ENCODE results near the gene TPM1. TPM values are rescaled to one million over a fixed set of nuclear protein-coding genes. Genes with fewer than 3 reads are reported as not detected.

TPM1 gene
- total RNA-seq, 1 donor from 2014 or later = 255 TPM

DNA sequence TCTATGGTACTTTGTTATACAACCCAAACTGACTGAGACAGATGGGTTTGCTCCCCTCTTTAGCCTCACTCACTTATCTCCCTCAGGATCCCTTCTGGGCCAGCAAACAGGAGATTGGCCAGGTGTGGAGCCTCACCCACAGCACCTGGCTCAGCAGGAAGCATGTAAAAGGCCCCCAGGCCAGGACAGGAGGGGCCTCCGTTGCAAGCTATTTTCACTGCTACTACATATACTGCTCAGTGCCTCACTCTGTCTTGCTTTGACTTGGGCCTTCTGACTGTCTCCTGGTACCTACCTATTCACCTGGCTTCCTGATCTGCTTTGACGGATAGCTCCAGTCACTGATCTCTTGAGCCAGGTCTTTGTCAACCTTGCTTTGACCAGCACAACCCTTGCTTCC lies 20.4 kb upstream of the TPM1 start:
- Mint-ChIP-seq H3K4me3 (ENCODE audit: unreplicated experiment) (no peak overlapping the region), H3K27ac (ENCODE audit: unreplicated experiment) (no peak overlapping the region), H3K36me3 (ENCODE audit: unreplicated experiment) (peaks cover 8% of the 10 kb centered on the region), H3K9me3 (ENCODE audit: unreplicated experiment) (no peaks in the 10 kb centered on the region), H3K27me3 (ENCODE audit: unreplicated experiment) (no peaks in the 10 kb centered on the region), H3K4me1 (ENCODE audit: low read depth, unreplicated experiment) (peaks cover 4% of the 10 kb centered on the region)
- DNase-seq = no peak
- TF ChIP-seq, protein P1, sequence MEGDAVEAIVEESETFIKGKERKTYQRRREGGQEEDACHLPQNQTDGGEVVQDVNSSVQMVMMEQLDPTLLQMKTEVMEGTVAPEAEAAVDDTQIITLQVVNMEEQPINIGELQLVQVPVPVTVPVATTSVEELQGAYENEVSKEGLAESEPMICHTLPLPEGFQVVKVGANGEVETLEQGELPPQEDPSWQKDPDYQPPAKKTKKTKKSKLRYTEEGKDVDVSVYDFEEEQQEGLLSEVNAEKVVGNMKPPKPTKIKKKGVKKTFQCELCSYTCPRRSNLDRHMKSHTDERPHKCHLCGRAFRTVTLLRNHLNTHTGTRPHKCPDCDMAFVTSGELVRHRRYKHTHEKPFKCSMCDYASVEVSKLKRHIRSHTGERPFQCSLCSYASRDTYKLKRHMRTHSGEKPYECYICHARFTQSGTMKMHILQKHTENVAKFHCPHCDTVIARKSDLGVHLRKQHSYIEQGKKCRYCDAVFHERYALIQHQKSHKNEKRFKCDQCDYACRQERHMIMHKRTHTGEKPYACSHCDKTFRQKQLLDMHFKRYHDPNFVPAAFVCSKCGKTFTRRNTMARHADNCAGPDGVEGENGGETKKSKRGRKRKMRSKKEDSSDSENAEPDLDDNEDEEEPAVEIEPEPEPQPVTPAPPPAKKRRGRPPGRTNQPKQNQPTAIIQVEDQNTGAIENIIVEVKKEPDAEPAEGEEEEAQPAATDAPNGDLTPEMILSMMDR (IDR thresholded peaks at IDR 0.05; ENCODE audit: partially characterized antibody, unreplicated experiment) = no peak

DNA sequence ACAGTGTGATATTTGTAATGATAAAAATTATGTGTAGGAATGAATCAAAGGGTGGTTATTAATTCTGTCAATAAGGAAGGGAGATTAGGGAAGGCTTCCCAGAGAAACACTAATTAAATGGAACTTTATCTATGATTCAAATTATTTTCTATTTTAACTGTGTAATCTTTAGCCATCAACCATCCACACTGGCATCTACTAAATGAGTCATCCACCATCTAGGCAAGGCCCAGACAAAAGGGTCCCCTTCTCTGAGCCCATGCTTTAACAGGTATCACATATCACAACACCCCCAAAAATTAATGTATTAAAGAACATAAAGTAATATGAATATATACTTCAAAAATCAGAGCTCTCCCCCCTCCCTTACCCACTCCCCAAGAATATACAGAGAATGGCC lies 19.9 kb upstream of the TPM1 start:
- H3K9me3 Mint-ChIP-seq (ENCODE audit: unreplicated experiment) = no peaks in the 10 kb centered on the region
- no peak overlapping the region for H3K4me3 Mint-ChIP-seq (ENCODE audit: unreplicated experiment)
- DNase-seq = no peak
- H3K27ac Mint-ChIP-seq (ENCODE audit: unreplicated experiment) = no peak overlapping the region
- TF ChIP-seq, protein P1 (IDR thresholded peaks at IDR 0.05; ENCODE audit: partially characterized antibody, unreplicated experiment) = no peak
- peaks cover 4% of the 10 kb centered on the region for H3K4me1 Mint-ChIP-seq (ENCODE audit: low read depth, unreplicated experiment)
- H3K27me3 Mint-ChIP-seq (ENCODE audit: unreplicated experiment) = no peaks in the 10 kb centered on the region
- H3K36me3 Mint-ChIP-seq (ENCODE audit: unreplicated experiment) = peaks cover 8% of the 10 kb centered on the region

DNA sequence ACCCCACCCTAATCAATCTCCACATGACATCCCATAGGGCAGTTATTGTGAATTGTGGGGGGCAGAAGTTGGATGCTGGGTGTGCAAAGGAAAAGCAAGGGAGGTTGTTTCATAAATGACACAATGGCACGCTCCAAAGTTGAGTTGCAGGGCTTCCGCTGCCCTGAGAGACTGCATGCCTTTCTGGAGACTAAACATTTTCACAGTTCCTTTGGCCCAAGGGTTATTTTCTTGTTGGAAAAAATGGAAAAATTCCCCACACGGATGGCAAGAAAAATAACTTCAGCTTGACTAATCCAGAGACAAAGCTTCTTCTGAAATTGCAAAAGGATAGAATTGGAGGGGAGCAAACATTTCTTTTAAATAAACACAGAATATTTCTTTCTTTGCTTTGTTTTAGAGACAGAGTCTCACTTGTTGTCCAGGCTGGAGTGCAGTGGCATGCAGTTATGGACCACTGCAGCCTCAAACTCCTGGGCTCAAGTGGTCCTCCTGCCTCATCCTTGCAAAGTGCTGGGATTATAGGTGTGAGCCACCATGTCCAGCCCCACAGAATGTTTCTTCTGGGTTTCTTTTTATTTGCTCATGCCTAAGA lies 19.1 kb upstream of the TPM1 start:
- DNase-seq = no peak
- Mint-ChIP-seq H3K27me3 (ENCODE audit: unreplicated experiment) (no peaks in the 10 kb centered on the region), H3K4me3 (ENCODE audit: unreplicated experiment) (no peak overlapping the region)

DNA sequence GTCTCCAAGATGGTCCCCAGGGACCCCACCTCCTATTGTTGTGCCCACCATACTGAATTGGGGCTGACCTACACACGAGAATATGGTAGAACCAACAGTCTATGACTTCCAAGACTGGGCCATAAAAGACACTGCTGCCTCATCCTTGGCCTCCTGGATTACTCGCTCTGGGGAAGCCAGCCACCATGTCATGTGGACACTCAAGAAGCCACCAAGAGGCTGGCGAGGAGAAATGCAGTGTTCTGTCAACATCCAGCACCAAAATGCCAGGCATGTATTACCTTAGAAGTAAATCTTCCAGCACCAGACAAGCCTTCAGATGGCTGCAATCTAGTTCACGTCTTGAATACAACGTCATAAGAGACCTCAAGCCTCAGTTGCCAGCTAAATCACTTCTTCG lies 17.1 kb upstream of the TPM1 start:
- no peak overlapping the region for H3K4me3 Mint-ChIP-seq (ENCODE audit: unreplicated experiment)
- no peak for DNase-seq
- H3K4me1 Mint-ChIP-seq (ENCODE audit: low read depth, unreplicated experiment) = peaks cover 4% of the 10 kb centered on the region
- TF ChIP-seq, protein P1 (IDR thresholded peaks at IDR 0.05; ENCODE audit: partially characterized antibody, unreplicated experiment) = no peak
- no peak overlapping the region for H3K27ac Mint-ChIP-seq (ENCODE audit: unreplicated experiment)
- peaks cover 3% of the 10 kb centered on the region for H3K9me3 Mint-ChIP-seq (ENCODE audit: unreplicated experiment)
- peaks cover 4% of the 10 kb centered on the region for H3K36me3 Mint-ChIP-seq (ENCODE audit: unreplicated experiment)
- H3K27me3 Mint-ChIP-seq (ENCODE audit: unreplicated experiment) = no peaks in the 10 kb centered on the region

More for the DNA sequence above, 19.1 kb upstream of the TPM1 start:
- Mint-ChIP-seq H3K36me3 (ENCODE audit: unreplicated experiment) (peaks cover 5% of the 10 kb centered on the region), H3K4me1 (ENCODE audit: low read depth, unreplicated experiment) (peaks cover 4% of the 10 kb centered on the region), H3K9me3 (ENCODE audit: unreplicated experiment) (peaks cover 1% of the 10 kb centered on the region), H3K27ac (ENCODE audit: unreplicated experiment) (no peak overlapping the region)
- TF ChIP-seq, protein P1 (IDR thresholded peaks at IDR 0.05; ENCODE audit: partially characterized antibody, unreplicated experiment) = no peak

DNA sequence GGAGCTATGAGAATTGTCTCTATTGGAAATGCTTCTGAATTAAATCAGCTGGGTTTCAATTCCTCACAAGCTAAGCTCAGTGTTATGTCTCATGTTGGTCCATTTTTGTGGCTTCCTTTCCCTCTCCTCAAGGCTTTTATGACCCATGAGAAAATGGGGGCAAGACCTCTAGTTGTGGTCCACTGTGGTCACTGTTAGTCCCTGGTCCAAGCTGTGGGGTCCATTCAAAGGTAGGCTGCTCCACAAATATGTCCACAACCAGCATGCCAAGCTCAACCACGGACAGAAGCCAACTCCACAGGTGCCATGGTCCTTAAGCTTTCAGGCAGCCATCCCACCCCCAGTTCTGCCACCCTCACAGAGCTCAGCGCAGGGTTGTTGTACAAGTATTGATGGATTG lies 14.9 kb upstream of the TPM1 start:
- peaks cover 4% of the 10 kb centered on the region for H3K4me1 Mint-ChIP-seq (ENCODE audit: low read depth, unreplicated experiment)
- H3K4me3 Mint-ChIP-seq (ENCODE audit: unreplicated experiment) = no peak overlapping the region
- H3K9me3 Mint-ChIP-seq (ENCODE audit: unreplicated experiment) = peaks cover 3% of the 10 kb centered on the region
- TF ChIP-seq, protein P1 (IDR thresholded peaks at IDR 0.05; ENCODE audit: partially characterized antibody, unreplicated experiment) = no peak
- peaks cover 4% of the 10 kb centered on the region for H3K36me3 Mint-ChIP-seq (ENCODE audit: unreplicated experiment)
- no peaks in the 10 kb centered on the region for H3K27me3 Mint-ChIP-seq (ENCODE audit: unreplicated experiment)
- no peak overlapping the region for H3K27ac Mint-ChIP-seq (ENCODE audit: unreplicated experiment)
- DNase-seq = no peak

All from glutamatergic neuron (in vitro differentiated cells).